IMR-90 (cell line): Measurements from ENCODE around the gene PAWR. TPM values are rescaled to one million over a fixed set of nuclear protein-coding genes. Genes with fewer than 3 reads are reported as not detected.

Experiments used
- ATAC-seq: fragments of 200-7000 bp; cut with Tn5 transposase; 2 replicates; pipeline ENCODE4 v1.9.1; 2020; ENCODE audit warnings: low read depth, mild to moderate bottlenecking, moderate library complexity
- BruUV-seq: library from RNA; stranded (reverse); fragments of 400-500 nt; replicated peaks from 2 replicates; lab custom pipeline; 2021; lab: Mats Ljungman, UMichigan
- CTCF ChIA-PET: fragments of 300-600 bp; formaldehyde crosslinking; extraction: SDS; loops from one replicate; lab custom pipeline; 2021; ENCODE audit warnings: antibody characterized with exemption; lab: Yijun Ruan, JAX
- POLR2A ChIA-PET: fragments of 300-600 bp; sonication (Branson Sonifier 250); formaldehyde crosslinking; loops from one replicate; lab custom pipeline; 2022; ENCODE audit warnings: antibody characterized with exemption; ENCODE audit not compliant: unreplicated experiment; lab: Charles Lee
- DNase-seq: peaks from one replicate; pipeline ENCODE4 v3.0.0; 2013
- H2AFZ ChIP-seq: replicated peaks from 2 replicates; pipeline ENCODE3; 2013; ENCODE audit warnings: low read length, mild to moderate bottlenecking; ENCODE audit not compliant: poor library complexity
- H2AK5ac ChIP-seq: 2 replicates; pipeline ENCODE4 v1.6.1; 2013; ENCODE audit warnings: low read depth, low read length, inconsistent platforms
- H2AK9ac ChIP-seq: replicated peaks from 2 replicates; pipeline ENCODE3; 2013; ENCODE audit warnings: mild to moderate bottlenecking, low read depth, low read length, moderate library complexity; ENCODE audit not compliant: poor library complexity
- H2BK120ac ChIP-seq: 2 replicates; pipeline ENCODE4 v1.6.1; 2013; ENCODE audit warnings: low read depth, low read length, inconsistent platforms
- H2BK15ac ChIP-seq: 3 replicates; pipeline ENCODE4 v1.6.1; 2013; ENCODE audit warnings: low read depth, low read length, inconsistent platforms
- H2BK20ac ChIP-seq: 2 replicates; pipeline ENCODE4 v1.6.1; 2013; ENCODE audit warnings: low read depth, mild to moderate bottlenecking, inconsistent platforms, low read length, moderate library complexity
- H2BK5ac ChIP-seq: 2 replicates; pipeline ENCODE4 v1.6.1; 2013; ENCODE audit warnings: mild to moderate bottlenecking, low read depth, low read length, inconsistent platforms; ENCODE audit not compliant: poor library complexity, severe bottlenecking
- H3K14ac ChIP-seq: replicated peaks from 2 replicates; pipeline ENCODE4 v1.6.1; 2013; ENCODE audit warnings: low read depth, low read length, inconsistent platforms
- H3K18ac ChIP-seq: 2 replicates; pipeline ENCODE4 v1.6.1; 2013; ENCODE audit warnings: low read depth, low read length, control low read depth
- H3K23ac ChIP-seq: 2 replicates; pipeline ENCODE4 v1.6.1; 2013; ENCODE audit warnings: low read depth, low read length, inconsistent platforms
- H3K27ac ChIP-seq: 2 replicates; pipeline ENCODE4 v1.5.1; 2013; ENCODE audit warnings: mild to moderate bottlenecking, control low read depth, low read length; ENCODE audit not compliant: insufficient read depth
- H3K27me3 ChIP-seq: 2 replicates; pipeline ENCODE4 v1.6.1; 2013; ENCODE audit warnings: low read length; ENCODE audit not compliant: control insufficient read depth, insufficient read depth
- H3K36me3 ChIP-seq: 2 replicates; pipeline ENCODE4 v1.6.1; 2013; ENCODE audit warnings: low read length, mixed read lengths; ENCODE audit not compliant: control insufficient read depth, insufficient read depth
- H3K4ac ChIP-seq: 2 replicates; pipeline ENCODE4 v1.6.1; 2013; ENCODE audit warnings: low read depth, low read length, inconsistent platforms
- H3K4me1 ChIP-seq: 2 replicates; pipeline ENCODE4 v1.6.1; 2013; ENCODE audit warnings: low read length, mixed read lengths; ENCODE audit not compliant: control insufficient read depth, insufficient read depth
- H3K4me2 ChIP-seq: 2 replicates; pipeline ENCODE4 v1.6.1; 2013; ENCODE audit warnings: low read depth, mild to moderate bottlenecking, control low read depth, low read length, moderate library complexity
- H3K4me3 ChIP-seq: 2 replicates; pipeline ENCODE4 v1.5.1; 2013; ENCODE audit warnings: low read depth, mild to moderate bottlenecking, control low read depth, low read length, moderate library complexity; ENCODE audit not compliant: insufficient read depth
- H3K56ac ChIP-seq: 2 replicates; pipeline ENCODE4 v1.6.1; 2013; ENCODE audit warnings: low read length, inconsistent platforms; ENCODE audit not compliant: insufficient read depth; ENCODE audit errors: extremely low read depth
- H3K79me1 ChIP-seq, 2 experiments: 2 replicates each; pipeline ENCODE4 v1.6.1; 2013; ENCODE audit warnings: low read length in 2 of 2, inconsistent platforms in 1 of 2, low read depth in 1 of 2
- H3K9ac ChIP-seq: 2 replicates; pipeline ENCODE4 v1.6.1; 2013; ENCODE audit warnings: low read depth, low read length, control low read depth
- H3K9me1 ChIP-seq: 2 replicates; pipeline ENCODE4 v1.6.1; 2013; ENCODE audit warnings: low read length, inconsistent platforms; ENCODE audit not compliant: insufficient read depth
- H3K9me3 ChIP-seq: 2 replicates; pipeline ENCODE4 v1.6.1; 2013; ENCODE audit warnings: low read length; ENCODE audit not compliant: control insufficient read depth, insufficient read depth
- H4K20me1 ChIP-seq: 2 replicates; pipeline ENCODE4 v1.6.1; 2013; ENCODE audit warnings: low read length, inconsistent platforms; ENCODE audit not compliant: insufficient read depth
- H4K5ac ChIP-seq: 2 replicates; pipeline ENCODE4 v1.6.1; 2013; ENCODE audit warnings: mild to moderate bottlenecking, low read depth, low read length, control low read depth
- H4K8ac ChIP-seq, 2 experiments: 2 replicates each; pipeline ENCODE4 v1.6.1; 2013; ENCODE audit warnings: low read depth in 2 of 2, low read length in 2 of 2, control low read depth in 1 of 2, inconsistent platforms in 1 of 2
- H4K91ac ChIP-seq: 2 replicates; pipeline ENCODE4 v1.6.1; 2013; ENCODE audit warnings: low read depth, low read length, inconsistent platforms; ENCODE audit not compliant: insufficient read depth
- CEBPB ChIP-seq: IDR thresholded peaks from 2 replicates; pipeline ENCODE4 v1.6.1; 2012; ENCODE audit warnings: low read depth, low read length, improper control_type of control experiment
- CHD1 ChIP-seq: IDR thresholded peaks from 2 replicates; pipeline ENCODE4 v1.6.1; 2012; ENCODE audit warnings: low read depth, low read length, improper control_type of control experiment
- MAZ ChIP-seq: IDR thresholded peaks from 2 replicates; pipeline ENCODE4 v1.6.1; 2012; ENCODE audit warnings: low read depth, mild to moderate bottlenecking, low read length, improper control_type of control experiment, moderate library complexity, borderline replicate concordance
- MXI1 ChIP-seq: IDR thresholded peaks from 2 replicates; pipeline ENCODE4 v1.6.1; 2012; ENCODE audit warnings: low read depth, mild to moderate bottlenecking, low read length, moderate library complexity, borderline replicate concordance
- NFE2L2 ChIP-seq: fragments of 150-350 bp; IDR thresholded peaks from 2 replicates; pipeline ENCODE4 v1.6.1; 2016; ENCODE audit warnings: low read depth, mild to moderate bottlenecking, low read length
- POLR2A ChIP-seq: IDR thresholded peaks from 2 replicates; pipeline ENCODE4 v1.6.1; 2012; ENCODE audit warnings: mild to moderate bottlenecking, low read depth, low read length
- RAD21 ChIP-seq: IDR thresholded peaks from 2 replicates; pipeline ENCODE4 v1.6.1; 2012; ENCODE audit warnings: low read length, improper control_type of control experiment
- RCOR1 ChIP-seq: IDR thresholded peaks from 2 replicates; pipeline ENCODE4 v1.6.1; 2012; ENCODE audit warnings: mild to moderate bottlenecking, low read length, improper control_type of control experiment; ENCODE audit not compliant: insufficient replicate concordance
- RFX5 ChIP-seq: IDR thresholded peaks from 2 replicates; pipeline ENCODE4 v1.8.0; 2012; ENCODE audit warnings: low read depth, mild to moderate bottlenecking, low read length, moderate library complexity
- SMC3 ChIP-seq: fragments of 150-350 bp; IDR thresholded peaks from 2 replicates; pipeline ENCODE4 v1.6.1; 2016; ENCODE audit warnings: low read depth, mild to moderate bottlenecking, antibody characterized with exemption, low read length, moderate library complexity
- WGBS, 2 experiments: methylation state at CpG; one replicate each; pipeline versions ENCODE4 v1.1.5 to v1.1.7; 2013; ENCODE audit warnings: missing lambda C conversion rate in 2 of 2; ENCODE audit not compliant: insufficient read length in 1 of 2; ENCODE audit errors: extremely low coverage in 2 of 2; 5-methylcytosine and 5-hydroxymethylcytosine counted together
- dilution Hi-C: fragments of 300-500 bp; cut with HindIII; formaldehyde crosslinking; loops from one replicate; pipeline ENCODE4 v1.14.3; 2018; ENCODE audit warnings: low sequenced_read_pairs; ENCODE audit not compliant: unreplicated experiment
- in situ Hi-C: fragments of 300-500 bp; cut with MboI; formaldehyde crosslinking; loops from 3 replicates; pipeline ENCODE4 v1.14.3; 2019; ENCODE audit warnings: low sequenced_read_pairs, inconsistent platforms, mixed read lengths
- intact Hi-C: fragments of 100-400 bp; cut with micrococcal nuclease; formaldehyde crosslinking; loops from 2 replicates; pipeline ENCODE4 v1.10.0; 2022
- polyA plus RNA-seq, 3 experiments: library from polyadenylated mRNA; depleted of rRNA; stranded (reverse); fragments of >200 nt; gene quantifications; 2 replicates each; pipeline ENCODE4 v1.2.3, GENCODE V29; 2012; ENCODE audit warnings: low replicate concordance in 1 of 3
- total RNA-seq: library from RNA; depleted of rRNA; stranded (reverse); fragments of >200 nt; gene quantifications from 2 replicates; pipeline ENCODE4 v1.2.3, GENCODE V29; 2012
- TF ChIP-seq, protein P1 (sequence below): fragments of 150-350 bp; IDR thresholded peaks from 2 replicates; pipeline ENCODE4 v1.6.1; 2017; ENCODE audit warnings: mild to moderate bottlenecking, antibody characterized with exemption, low read length, low read depth

PAWR gene
- total and polyA plus RNA-seq, 2 of the 4 experiments (the other 2 are of a cell fraction): 13.2 to 13.6 TPM

DNA sequence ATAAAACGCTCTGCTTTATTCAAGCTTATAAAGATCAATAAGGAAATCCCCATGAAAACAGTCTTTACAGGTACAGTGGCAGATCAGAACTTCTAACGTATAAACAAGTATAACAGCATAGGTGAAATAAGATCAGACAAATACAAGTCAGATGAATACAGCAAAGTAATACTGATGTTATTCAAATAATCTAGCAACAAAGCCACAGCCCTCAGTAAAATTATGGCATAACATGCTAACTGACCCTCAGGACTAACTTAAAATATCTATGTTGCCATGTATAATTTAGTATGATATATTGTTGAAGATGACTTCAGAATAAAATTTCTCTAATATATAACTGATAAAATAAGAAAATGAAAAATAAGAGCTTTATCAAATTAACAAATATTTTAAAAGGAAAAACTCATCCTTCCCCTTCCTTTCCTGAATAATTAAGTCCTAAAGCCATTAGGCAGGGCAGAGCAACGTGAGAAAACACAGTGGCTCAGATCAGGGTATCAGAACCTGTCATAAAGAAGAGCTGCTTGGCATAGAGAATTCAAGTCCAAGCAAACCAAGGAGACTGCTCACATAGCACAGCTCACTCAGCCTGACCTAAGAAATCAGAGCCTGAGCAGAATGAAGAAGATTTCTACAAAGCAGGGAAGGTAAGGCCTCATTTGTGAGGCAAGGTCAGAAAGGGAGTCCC, 70.7 kb downstream of the PAWR start:
- Histone ChIP-seq H4K20me1 (0 out of 2 replicates have a peak, but pooled peaks cover 3% of the 10 kb centered on the region), H4K5ac (no peak overlapping the region), H3K4me1 (no peaks in the 10 kb centered on the region), H3K9ac (no peak overlapping the region), H2AK5ac (no peak overlapping the region), H2BK20ac (no peak overlapping the region), H3K9me3 (no peaks in the 10 kb centered on the region), H4K8ac (no peak overlapping the region), H3K4me2 (no peak overlapping the region), H3K4me3 (no peak overlapping the region), H3K79me1 (peaks cover 30 to 52% of the 10 kb centered on the region in 2 experiments), H3K23ac (no peak overlapping the region), H3K27ac (no peak overlapping the region), H3K4ac (no peak overlapping the region), H2BK15ac (no peak overlapping the region), H3K18ac (no peak overlapping the region), H3K56ac (no peak overlapping the region), H3K9me1 (peaks cover 9% of the 10 kb centered on the region), H2AFZ (no peak overlapping the region), H2AK9ac (no peak overlapping the region), H2BK120ac (no peak overlapping the region), H3K27me3 (no peaks in the 10 kb centered on the region), H3K14ac (no peak overlapping the region), H4K91ac (no peak overlapping the region), H2BK5ac (no peak overlapping the region), H3K36me3 (peaks cover 10% of the 10 kb centered on the region)
- ATAC-seq (no peak), DNase-seq (no peak)
- no peak for TF ChIP-seq MAZ
- no peak for TF ChIP-seq RFX5
- TF ChIP-seq MXI1: no peak
- no peak for TF ChIP-seq RAD21
- no peak for TF ChIP-seq NFE2L2
- no peak for TF ChIP-seq CHD1
- no peak for TF ChIP-seq RCOR1
- no peak for TF ChIP-seq SMC3
- TF ChIP-seq, protein P1, sequence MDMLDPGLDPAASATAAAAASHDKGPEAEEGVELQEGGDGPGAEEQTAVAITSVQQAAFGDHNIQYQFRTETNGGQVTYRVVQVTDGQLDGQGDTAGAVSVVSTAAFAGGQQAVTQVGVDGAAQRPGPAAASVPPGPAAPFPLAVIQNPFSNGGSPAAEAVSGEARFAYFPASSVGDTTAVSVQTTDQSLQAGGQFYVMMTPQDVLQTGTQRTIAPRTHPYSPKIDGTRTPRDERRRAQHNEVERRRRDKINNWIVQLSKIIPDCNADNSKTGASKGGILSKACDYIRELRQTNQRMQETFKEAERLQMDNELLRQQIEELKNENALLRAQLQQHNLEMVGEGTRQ: no peak
- TF ChIP-seq CEBPB: no peak
- TF ChIP-seq POLR2A: no peak
- WGBS, 2 experiments: no CpG with 5 or more reads among the region's 3 CpGs
- in situ Hi-C loops: no loop called here
- intact Hi-C loops: loop anchor here (5.0 kb wide), 1 partner anchor 67 kb away; no protein-coding TSS in a partner anchor
- BruUV-seq: no TSS peak
- dilution Hi-C loops: no loop called here
- ChIA-PET CTCF (no interaction called here), POLR2A (interaction anchor here (0.6 to 0.8 kb wide), 2 partner anchors 11 to 531 kb away, joined by 3 read pairs; no protein-coding TSS in a partner anchor)
